SU-DHL-6 (cell line): ENCODE results near the gene ATP8A1.

Source experiments
- EZH2phosphoT487 ChIP-seq: fragments of 200-600 bp; sonication (generic), shearing (Covaris generic); conservative IDR thresholded peaks from 2 replicates; pipeline ENCODE4 v1.6.1; 2018; ENCODE audit warnings: mild to moderate bottlenecking, antibody characterized with exemption, low read length, moderate library complexity, mixed read lengths
- TF ChIP-seq, protein P1 (sequence below): fragments of 200-600 bp; sonication (generic); IDR thresholded peaks from one replicate; pipeline ENCODE4 v1.5.1; 2017; ENCODE audit warnings: antibody characterized with exemption, mild to moderate bottlenecking, low read length, moderate library complexity; ENCODE audit not compliant: insufficient read depth, poor library complexity, severe bottlenecking

DNA sequence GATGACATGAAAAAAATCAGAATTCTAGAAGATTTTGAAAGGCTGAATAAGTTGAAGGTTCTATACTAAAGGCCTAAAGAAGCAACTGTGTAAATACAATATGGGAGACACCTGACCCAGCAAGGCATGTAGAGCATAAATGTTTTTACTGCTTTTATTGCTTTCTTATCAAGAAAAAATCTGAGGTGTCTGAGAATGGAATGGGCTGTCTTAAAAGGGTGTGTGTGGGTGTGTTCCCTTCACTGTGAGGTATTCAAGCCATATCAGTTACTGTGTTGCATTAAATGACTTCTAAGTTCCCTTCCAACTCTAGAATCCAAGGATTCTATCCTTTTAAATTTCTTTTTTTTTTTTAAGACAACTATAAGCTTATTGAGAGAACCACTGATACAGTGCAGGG lies 15.7 kb downstream of the ATP8A1 start:
- TF ChIP-seq, protein P1, sequence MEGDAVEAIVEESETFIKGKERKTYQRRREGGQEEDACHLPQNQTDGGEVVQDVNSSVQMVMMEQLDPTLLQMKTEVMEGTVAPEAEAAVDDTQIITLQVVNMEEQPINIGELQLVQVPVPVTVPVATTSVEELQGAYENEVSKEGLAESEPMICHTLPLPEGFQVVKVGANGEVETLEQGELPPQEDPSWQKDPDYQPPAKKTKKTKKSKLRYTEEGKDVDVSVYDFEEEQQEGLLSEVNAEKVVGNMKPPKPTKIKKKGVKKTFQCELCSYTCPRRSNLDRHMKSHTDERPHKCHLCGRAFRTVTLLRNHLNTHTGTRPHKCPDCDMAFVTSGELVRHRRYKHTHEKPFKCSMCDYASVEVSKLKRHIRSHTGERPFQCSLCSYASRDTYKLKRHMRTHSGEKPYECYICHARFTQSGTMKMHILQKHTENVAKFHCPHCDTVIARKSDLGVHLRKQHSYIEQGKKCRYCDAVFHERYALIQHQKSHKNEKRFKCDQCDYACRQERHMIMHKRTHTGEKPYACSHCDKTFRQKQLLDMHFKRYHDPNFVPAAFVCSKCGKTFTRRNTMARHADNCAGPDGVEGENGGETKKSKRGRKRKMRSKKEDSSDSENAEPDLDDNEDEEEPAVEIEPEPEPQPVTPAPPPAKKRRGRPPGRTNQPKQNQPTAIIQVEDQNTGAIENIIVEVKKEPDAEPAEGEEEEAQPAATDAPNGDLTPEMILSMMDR: no peak
- TF ChIP-seq EZH2phosphoT487: no peak
